GM23248 (cell line): Measurements from ENCODE around the gene MYO16. TPM values are rescaled to one million over a fixed set of nuclear protein-coding genes. Genes with fewer than 3 reads are reported as not detected.

ENCODE experiments used
- DNase-seq: peaks from one replicate; pipeline ENCODE4 v3.0.0-alpha.2; 2015
- H2AFZ ChIP-seq: fragments of 200-600 bp; sonication (generic); 2 replicates; pipeline ENCODE4 v1.6.1; 2016; ENCODE audit warnings: antibody characterized with exemption
- H3F3A ChIP-seq: fragments of 200-600 bp; sonication (generic); 2 replicates; pipeline ENCODE4 v1.6.1; 2016; ENCODE audit warnings: mild to moderate bottlenecking, antibody characterized with exemption, mixed run types; ENCODE audit not compliant: insufficient read depth
- H3K27ac ChIP-seq: fragments of 200-600 bp; sonication (generic); 2 replicates; pipeline ENCODE4 v1.5.1; 2016; ENCODE audit warnings: mild to moderate bottlenecking
- H3K27me3 ChIP-seq: fragments of 200-600 bp; sonication (generic); replicated peaks from 2 replicates; pipeline ENCODE4 v1.6.1; 2016; ENCODE audit warnings: mild to moderate bottlenecking; ENCODE audit not compliant: insufficient read depth
- H3K36me3 ChIP-seq: fragments of 200-600 bp; sonication (generic); 2 replicates; pipeline ENCODE4 v1.6.1; 2016; ENCODE audit warnings: low read depth, mild to moderate bottlenecking
- H3K4me1 ChIP-seq: fragments of 200-600 bp; sonication (generic); 2 replicates; pipeline ENCODE4 v1.6.1; 2016; ENCODE audit warnings: mild to moderate bottlenecking; ENCODE audit not compliant: insufficient read depth
- H3K4me2 ChIP-seq: fragments of 200-600 bp; sonication (generic); one replicate; pipeline ENCODE4 v1.6.1; 2016; ENCODE audit warnings: mild to moderate bottlenecking; ENCODE audit not compliant: unreplicated experiment
- H3K4me3 ChIP-seq: fragments of 200-600 bp; sonication (generic); 2 replicates; pipeline ENCODE4 v1.5.1; 2016; ENCODE audit warnings: mild to moderate bottlenecking
- H3K79me2 ChIP-seq: fragments of 200-600 bp; sonication (generic); 2 replicates; pipeline ENCODE4 v1.6.1; 2016; ENCODE audit warnings: mild to moderate bottlenecking; ENCODE audit not compliant: insufficient read depth
- H3K9ac ChIP-seq: fragments of 200-600 bp; sonication (generic); 2 replicates; pipeline ENCODE4 v1.6.1; 2016; ENCODE audit warnings: mild to moderate bottlenecking
- H3K9me2 ChIP-seq: fragments of 200-600 bp; sonication (generic); 2 replicates; pipeline ENCODE4 v1.6.1; 2016; ENCODE audit warnings: mixed run types, mild to moderate bottlenecking, moderate library complexity; ENCODE audit not compliant: insufficient read depth
- H3K9me3 ChIP-seq: fragments of 200-600 bp; sonication (generic); one replicate; pipeline ENCODE4 v1.6.1; 2017; ENCODE audit warnings: low read depth
- H4K20me1 ChIP-seq: fragments of 200-600 bp; sonication (generic); 2 replicates; pipeline ENCODE4 v1.6.0; 2016; ENCODE audit not compliant: insufficient read depth
- EZH2 ChIP-seq: fragments of 200-600 bp; sonication (generic); IDR thresholded peaks from 2 replicates; pipeline ENCODE4 v1.6.1; 2018; ENCODE audit warnings: antibody characterized with exemption, mild to moderate bottlenecking; ENCODE audit not compliant: insufficient read depth, poor library complexity, severe bottlenecking
- EZH2phosphoT487 ChIP-seq: fragments of 200-600 bp; sonication (generic); IDR thresholded peaks from 2 replicates; pipeline ENCODE4 v1.6.1; 2018; ENCODE audit warnings: antibody characterized with exemption, moderate library complexity, mild to moderate bottlenecking, low read depth; ENCODE audit not compliant: insufficient read depth
- WGBS, 2 experiments: methylation state at CpG; one replicate each; pipeline ENCODE4 v1.1.6; 2015 to 2017; ENCODE audit warnings: low lambda C conversion rate in 2 of 2, low coverage in 1 of 2; ENCODE audit errors: missing lambda C conversion rate in 2 of 2; 5-methylcytosine and 5-hydroxymethylcytosine counted together
- in situ Hi-C: fragments of 300-500 bp; cut with MboI; formaldehyde crosslinking; loops from 2 replicates; pipeline ENCODE4 v1.15.0; 2020
- polyA plus RNA-seq: library from polyadenylated mRNA; unstranded; fragments of >200 nt; fragmentation: Nextera tagmentation; extraction: Ambion mirVana; gene quantifications from 2 replicates; pipeline ENCODE4 v1.2.1, GENCODE V29; 2016
- total RNA-seq: library from RNA; depleted of rRNA; stranded (reverse); fragments of >200 nt; shearing (Covaris generic); gene quantifications from 2 replicates; pipeline ENCODE4 v1.2.3, GENCODE V29; 2014

The MYO16 gene
- total and polyA plus RNA-seq, 2 experiments from 2014 or later = not detected

DNA sequence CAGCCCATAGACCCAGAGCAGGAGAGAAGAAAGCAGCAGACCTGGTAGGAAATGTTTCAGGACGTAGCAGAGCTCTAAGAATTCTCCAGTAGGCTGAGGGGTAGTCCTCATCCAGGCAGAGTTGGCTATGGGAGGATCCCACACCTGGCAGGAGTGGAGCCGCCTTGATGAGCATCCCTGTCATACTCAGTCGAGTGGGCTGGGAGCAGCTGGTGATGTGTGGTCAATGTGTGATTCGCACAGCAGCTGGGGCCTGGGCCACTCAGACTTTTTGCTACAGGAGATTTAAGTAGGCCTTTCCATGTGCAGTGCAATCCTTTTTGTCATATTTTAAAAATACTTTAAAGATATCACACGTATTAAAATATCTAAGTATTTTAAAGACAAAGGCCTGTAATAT lies 56.6 kb downstream of the MYO16 start:
- Histone ChIP-seq H3K27ac (no peak overlapping the region), H3K4me1 (no peaks in the 10 kb centered on the region), H3K4me2 (no peak overlapping the region), H4K20me1 (no peaks in the 10 kb centered on the region), H2AFZ (no peak overlapping the region), H3K9me3 (no peaks in the 10 kb centered on the region), H3K9ac (no peak overlapping the region), H3K36me3 (no peaks in the 10 kb centered on the region), H3K9me2 (no peaks in the 10 kb centered on the region), H3K27me3 (no peaks in the 10 kb centered on the region), H3K4me3 (no peak overlapping the region), H3K79me2 (no peaks in the 10 kb centered on the region), H3F3A (no peaks in the 10 kb centered on the region)
- DNase-seq = no peak
- TF ChIP-seq EZH2phosphoT487 (no peak), EZH2 (no peak)
- 23 to 25% methylated on average over 5 of the region's 5 CpGs for WGBS, 2 experiments
- in situ Hi-C loops = no loop called here

DNA sequence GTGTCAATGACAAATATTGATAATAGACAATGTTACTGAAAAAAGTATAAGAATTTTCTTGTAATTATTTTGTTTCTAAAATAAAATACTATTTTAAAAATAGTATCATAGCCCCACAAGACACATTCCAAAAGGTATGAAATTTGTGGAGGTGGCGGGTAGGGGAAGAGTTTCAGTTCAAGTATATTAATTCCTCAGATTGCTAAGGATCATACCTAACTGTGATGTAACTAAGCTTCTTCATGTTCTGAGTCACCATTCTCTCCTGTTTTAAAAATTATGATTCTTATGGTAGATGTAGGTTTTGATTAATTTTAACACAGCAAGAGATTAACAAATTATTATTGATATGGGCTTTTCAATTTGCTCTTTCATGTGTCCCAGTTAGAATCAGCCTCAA lies 61.3 kb downstream of the MYO16 start:
- H3K4me1 ChIP-seq = no peaks in the 10 kb centered on the region
- H2AFZ ChIP-seq = no peak overlapping the region
- no peaks in the 10 kb centered on the region for H3K9me2 ChIP-seq
- no peak overlapping the region for H3K27ac ChIP-seq
- no peak for DNase-seq
- no peaks in the 10 kb centered on the region for H3F3A ChIP-seq
- no peaks in the 10 kb centered on the region for H3K9me3 ChIP-seq
- H3K4me3 ChIP-seq = no peak overlapping the region
- TF ChIP-seq EZH2 (no peak), EZH2phosphoT487 (no peak)
- H3K79me2 ChIP-seq = no peaks in the 10 kb centered on the region
- in situ Hi-C loops = no loop called here
- H4K20me1 ChIP-seq = no peaks in the 10 kb centered on the region
- H3K9ac ChIP-seq = no peak overlapping the region
- WGBS, 2 experiments = 25 to 26% methylated on average over 1 of the region's 1 CpG
- H3K27me3 ChIP-seq = no peaks in the 10 kb centered on the region
- H3K4me2 ChIP-seq = no peak overlapping the region
- no peaks in the 10 kb centered on the region for H3K36me3 ChIP-seq

GRCh38 chr13:108700422-108701170 lies 71.2 kb downstream of the MYO16 start:
- DNase-seq = no peak
- Histone ChIP-seq H3K27me3 (no peaks in the 10 kb centered on the region), H3K9me3 (no peaks in the 10 kb centered on the region), H3K4me2 (no peak overlapping the region), H4K20me1 (no peaks in the 10 kb centered on the region), H2AFZ (no peak overlapping the region), H3K79me2 (no peaks in the 10 kb centered on the region), H3K4me3 (no peak overlapping the region), H3K36me3 (no peaks in the 10 kb centered on the region), H3K4me1 (no peaks in the 10 kb centered on the region), H3K27ac (no peak overlapping the region), H3K9ac (no peak overlapping the region), H3F3A (no peaks in the 10 kb centered on the region), H3K9me2 (no peaks in the 10 kb centered on the region)
- WGBS, 2 experiments = 8% methylated on average over 9 of the region's 9 CpGs
- in situ Hi-C loops = no loop called here
- TF ChIP-seq EZH2phosphoT487 (no peak), EZH2 (no peak)

DNA sequence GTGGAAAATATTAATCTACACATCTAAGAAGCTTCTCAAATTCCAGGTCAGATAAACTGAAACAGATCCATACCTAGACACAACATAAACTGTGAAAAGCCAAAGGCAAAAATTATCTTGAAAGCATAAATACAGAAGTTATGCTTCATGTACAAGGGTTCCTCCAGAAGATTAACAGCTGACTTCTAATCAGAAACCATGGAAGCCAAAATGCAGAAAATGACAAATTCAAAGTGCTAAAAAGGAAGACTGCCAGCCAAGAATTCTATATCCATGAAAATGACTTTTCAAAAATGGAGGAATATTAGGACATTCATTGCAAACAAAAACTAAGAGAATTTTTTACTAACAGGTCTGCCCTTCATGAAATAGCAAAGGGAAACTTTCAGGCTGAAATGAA lies 72.8 kb downstream of the MYO16 start:
- H3K27ac ChIP-seq = no peak overlapping the region
- no peak for DNase-seq
- H3K4me1 ChIP-seq = no peaks in the 10 kb centered on the region
- no peaks in the 10 kb centered on the region for H3F3A ChIP-seq
- H3K27me3 ChIP-seq = no peaks in the 10 kb centered on the region
- H3K4me3 ChIP-seq = no peak overlapping the region
- no peak overlapping the region for H3K9ac ChIP-seq
- H2AFZ ChIP-seq = no peak overlapping the region
- no peaks in the 10 kb centered on the region for H3K9me3 ChIP-seq
- no peaks in the 10 kb centered on the region for H4K20me1 ChIP-seq
- H3K79me2 ChIP-seq = no peaks in the 10 kb centered on the region
- no peaks in the 10 kb centered on the region for H3K36me3 ChIP-seq
- TF ChIP-seq EZH2phosphoT487 = no peak
- no peak for TF ChIP-seq EZH2
- no peak overlapping the region for H3K4me2 ChIP-seq
- no peaks in the 10 kb centered on the region for H3K9me2 ChIP-seq
- in situ Hi-C loops = no loop called here

- H2AFZ ChIP-seq = no peak overlapping the region
- no peak overlapping the region for H3K4me3 ChIP-seq
- 37 to 39% methylated on average over 4 of the region's 4 CpGs for WGBS, 2 experiments
- no peak for TF ChIP-seq EZH2
- TF ChIP-seq EZH2phosphoT487 = no peak
- H3K36me3 ChIP-seq = no peaks in the 10 kb centered on the region
- H3K9me3 ChIP-seq = no peaks in the 10 kb centered on the region
- no peaks in the 10 kb centered on the region for H4K20me1 ChIP-seq
- no peaks in the 10 kb centered on the region for H3K4me1 ChIP-seq
- no peaks in the 10 kb centered on the region for H3K9me2 ChIP-seq
- DNase-seq = no peak
- no peaks in the 10 kb centered on the region for H3K27me3 ChIP-seq
- no peaks in the 10 kb centered on the region for H3F3A ChIP-seq
- no peak overlapping the region for H3K27ac ChIP-seq
- H3K4me2 ChIP-seq = no peak overlapping the region
- no peak overlapping the region for H3K9ac ChIP-seq
- no peaks in the 10 kb centered on the region for H3K79me2 ChIP-seq
- in situ Hi-C loops = no loop called here
These were observed 75.6 kb downstream of the MYO16 start for GRCh38 chr13:108705031-108705430.
